ENCODE measurements around the gene ATF3.
"Not testable (repeated sequence)": the region's sequence is repeated elsewhere in the genome, so short reads cannot be mapped to it uniquely, and the experiment has no call there.

Gene ATF3

GRCh38 chr1:212624976-212625501 lies 16.5 kb downstream of the ATF3 start:
- DNase-seq (ENCODE audit: insufficient read length, low spot score) (no peak), FAIRE-seq (peak; percentile 4)

GRCh38 chr1:212625781-212626450 lies 17.4 kb downstream of the ATF3 start:
- DNase-seq (ENCODE audit: insufficient read length, low spot score) (no peak), FAIRE-seq (no peak)

- DNase-seq (ENCODE audit: insufficient read length, low spot score) (no peak), FAIRE-seq (no peak)
Observed at GRCh38 chr1:212628046-212628445, 19.5 kb downstream of the ATF3 start.

- DNase-seq (ENCODE audit: insufficient read length, low spot score) = no peak
- peak; percentile 4 for FAIRE-seq
Observed at GRCh38 chr1:212628813-212629415, 20.4 kb downstream of the ATF3 start.

GRCh38 chr1:212629450-212630157 lies 21.0 kb downstream of the ATF3 start:
- DNase-seq (ENCODE audit: insufficient read length, low spot score) (no peak), FAIRE-seq (no peak)

GRCh38 chr1:212630158-212630900 lies 21.8 kb downstream of the ATF3 start:
- peak; percentile 75 for DNase-seq (ENCODE audit: insufficient read length, low spot score)
- FAIRE-seq = peak; percentile 4

GRCh38 chr1:212633161-212633560 lies 24.6 kb downstream of the ATF3 start:
- FAIRE-seq (no peak), DNase-seq (ENCODE audit: insufficient read length, low spot score) (no peak)

GRCh38 chr1:212634252-212634651 lies 25.7 kb downstream of the ATF3 start:
- FAIRE-seq (no peak), DNase-seq (ENCODE audit: insufficient read length, low spot score) (no peak)

GRCh38 chr1:212635141-212635631 lies 26.6 kb downstream of the ATF3 start:
- DNase-seq (ENCODE audit: insufficient read length, low spot score) (no peak), FAIRE-seq (no peak)

- FAIRE-seq (no peak), DNase-seq (ENCODE audit: insufficient read length, low spot score) (no peak)
Observed at GRCh38 chr1:212637902-212638301, 29.3 kb downstream of the ATF3 start.

- no peak for FAIRE-seq
- no peak for DNase-seq (ENCODE audit: insufficient read length, low spot score)
Observed at GRCh38 chr1:212638492-212639151, 30.1 kb downstream of the ATF3 start.

- not testable (repeated sequence) for DNase-seq (ENCODE audit: insufficient read length, low spot score); FAIRE-seq
Observed at GRCh38 chr1:212639524-212639923, 31.0 kb downstream of the ATF3 start.

GRCh38 chr1:212640223-212640878 lies 31.8 kb downstream of the ATF3 start:
- FAIRE-seq = no peak

GRCh38 chr1:212641956-212642355 lies 33.4 kb downstream of the ATF3 start:
- no peak for DNase-seq (ENCODE audit: insufficient read length, low spot score)
- FAIRE-seq = no peak

More at GRCh38 chr1:212640223-212640878, 31.8 kb downstream of the ATF3 start:
- DNase-seq (ENCODE audit: insufficient read length, low spot score) = no peak

- no peak for FAIRE-seq
Observed at GRCh38 chr1:212643877-212644276, 35.3 kb downstream of the ATF3 start.

GRCh38 chr1:212644866-212645545 lies 36.4 kb downstream of the ATF3 start:
- DNase-seq (ENCODE audit: insufficient read length, low spot score) (no peak), FAIRE-seq (no peak)

More at GRCh38 chr1:212643877-212644276, 35.3 kb downstream of the ATF3 start:
- no peak for DNase-seq (ENCODE audit: insufficient read length, low spot score)

- DNase-seq (ENCODE audit: insufficient read length, low spot score) (no peak), FAIRE-seq (no peak)
Observed at GRCh38 chr1:212645546-212646543, 37.3 kb downstream of the ATF3 start.

GRCh38 chr1:212646588-212646987 lies 38.0 kb downstream of the ATF3 start:
- no peak for FAIRE-seq
- no peak for DNase-seq (ENCODE audit: insufficient read length, low spot score)

Data from HTR-8/SVneo (cell line).